Panc1 (cell line): Measurements from ENCODE around the gene CPLX3. TPM values are rescaled to one million over a fixed set of nuclear protein-coding genes. Genes with fewer than 3 reads are reported as not detected.

Experiments
- ATAC-seq: fragments of 200-7000 bp; cut with Tn5 transposase; 2 replicates; pipeline ENCODE4 v1.9.1; 2020; ENCODE audit warnings: mild to moderate bottlenecking, moderate library complexity
- BruUV-seq: library from RNA; stranded (reverse); fragments of 400-500 nt; replicated peaks from 2 replicates; lab custom pipeline; 2021; lab: Mats Ljungman, UMichigan
- CTCF ChIA-PET: fragments of 300-600 bp; sonication (Branson Sonifier 250); formaldehyde crosslinking; loops from one replicate; lab custom pipeline; 2022; ENCODE audit warnings: antibody characterized with exemption; lab: Charles Lee
- POLR2A ChIA-PET: fragments of 300-600 bp; sonication (Branson Sonifier 250); formaldehyde crosslinking; loops from one replicate; lab custom pipeline; 2022; ENCODE audit warnings: antibody characterized with exemption; lab: Charles Lee
- DNase-seq: peaks from one replicate; pipeline ENCODE4 v3.0.0-alpha.2; 2010; ENCODE audit warnings: low read depth, low spot score
- H3K27ac ChIP-seq: 2 replicates; pipeline ENCODE4 v1.5.1; 2011; ENCODE audit warnings: mild to moderate bottlenecking, low read length, inconsistent platforms
- H3K27me3 ChIP-seq: fragments of 200-500 bp; sonication (Bioruptor generic); 2 replicates; pipeline ENCODE4 v1.6.0; 2014; ENCODE audit warnings: low read length, inconsistent platforms; ENCODE audit not compliant: control insufficient read depth, insufficient read depth
- H3K36me3 ChIP-seq: fragments of 200-500 bp; sonication (Bioruptor generic); 2 replicates; pipeline ENCODE4 v1.5.1; 2014; ENCODE audit warnings: inconsistent platforms, mild to moderate bottlenecking, low read length, moderate library complexity; ENCODE audit not compliant: control insufficient read depth, insufficient read depth
- H3K4me1 ChIP-seq: 2 replicates; pipeline ENCODE4 v1.5.1; 2011; ENCODE audit warnings: inconsistent platforms, mild to moderate bottlenecking, low read length, moderate library complexity; ENCODE audit not compliant: control insufficient read depth, insufficient read depth
- H3K4me3 ChIP-seq, 2 experiments: 2 replicates each; pipeline ENCODE4 v1.5.1; 2011 to 2012; ENCODE audit warnings: low read depth in 2 of 2, low read length in 2 of 2, mild to moderate bottlenecking in 2 of 2, inconsistent platforms in 1 of 2, moderate library complexity in 1 of 2
- H3K9me3 ChIP-seq: fragments of 200-500 bp; sonication (Bioruptor generic); 2 replicates; pipeline ENCODE4 v1.5.1; 2014; ENCODE audit warnings: low read depth, mild to moderate bottlenecking, inconsistent platforms, low read length, moderate library complexity; ENCODE audit not compliant: control insufficient read depth, insufficient read depth
- CTCF ChIP-seq: fragments of 450-650 bp; IDR thresholded peaks from 2 replicates; pipeline ENCODE4 v1.5.1; 2017; ENCODE audit warnings: mild to moderate bottlenecking
- POLR2AphosphoS5 ChIP-seq: IDR thresholded peaks from 2 replicates; pipeline ENCODE4 v1.6.1; 2012; ENCODE audit warnings: mild to moderate bottlenecking, low read depth, low read length, moderate library complexity
- SIN3A ChIP-seq: IDR thresholded peaks from 2 replicates; pipeline ENCODE4 v1.6.1; 2012; ENCODE audit warnings: low read depth, mild to moderate bottlenecking, low read length, moderate library complexity, borderline replicate concordance; ENCODE audit not compliant: insufficient read depth
- TCF7L2 ChIP-seq: IDR thresholded peaks from 2 replicates; pipeline ENCODE4 v1.6.1; 2011; ENCODE audit warnings: mild to moderate bottlenecking, low read depth, low read length, inconsistent platforms
- in situ Hi-C: cut with HindIII; loops from 2 replicates; pipeline ENCODE4 v1.10.0; 2016; ENCODE audit warnings: low sequenced_read_pairs, low pct_unique_long_range_greater_than_20kb
- intact Hi-C: fragments of 100-400 bp; cut with micrococcal nuclease; formaldehyde crosslinking; loops from one replicate; pipeline ENCODE4 v1.10.0; 2022; ENCODE audit not compliant: unreplicated experiment
- total RNA-seq: library from RNA; stranded (reverse); gene quantifications from one replicate; pipeline ENCODE4 v1.2.1, GENCODE V29; 2021; ENCODE audit not compliant: unreplicated experiment
- TF ChIP-seq, protein P1 (sequence below), 2 experiments: IDR thresholded peaks; 2 replicates each; pipeline ENCODE4 v1.6.1; 2011 to 2012; ENCODE audit warnings: low read depth in 2 of 2, control low read depth in 1 of 2, low read length in 1 of 2, mild to moderate bottlenecking in 1 of 2, moderate library complexity in 1 of 2; ENCODE audit not compliant: insufficient read depth in 1 of 2

Gene CPLX3
- total RNA-seq, 1 experiment from 2014 or later: not detected

DNA sequence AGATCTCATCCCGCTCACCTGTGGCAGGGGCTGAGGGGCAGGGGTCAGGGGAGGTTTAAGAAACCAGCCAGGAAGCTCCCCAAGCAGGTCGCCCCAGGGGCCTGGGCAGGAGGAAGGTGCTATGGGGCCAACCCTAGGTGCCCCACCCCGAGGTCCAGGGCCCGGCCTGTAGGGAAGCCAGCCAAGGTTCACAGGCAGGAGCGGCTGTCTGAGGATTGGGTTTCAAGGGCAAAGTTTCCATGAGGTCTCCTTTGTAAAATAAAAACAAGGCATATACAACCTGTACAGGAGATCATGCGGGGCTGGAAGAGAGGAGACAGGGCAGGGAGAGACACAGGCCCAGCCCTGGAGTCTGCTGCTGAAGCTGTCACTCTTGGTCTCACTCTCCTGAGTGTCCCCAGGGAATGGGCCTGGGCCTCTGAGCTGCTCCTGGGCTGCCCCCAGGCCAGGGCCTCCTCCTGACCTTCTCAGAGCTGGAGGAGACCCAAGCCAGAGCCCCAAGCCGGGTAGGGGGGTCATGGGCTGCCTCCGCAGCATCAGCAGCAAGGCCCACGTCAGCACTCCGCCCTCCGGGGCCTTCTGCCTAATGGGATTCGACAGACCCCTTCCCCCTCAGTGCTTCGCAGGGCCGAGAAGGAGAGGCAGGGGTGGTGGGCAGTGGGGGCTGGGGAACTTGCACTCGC is 5.5 kb downstream of the CPLX3 start:
- no peak overlapping the region for H3K4me3 ChIP-seq
- H3K9me3 ChIP-seq: no peaks in the 10 kb centered on the region
- ChIA-PET POLR2A (no interaction called here), CTCF (interaction anchor here (0.6 kb wide), 1 partner anchor 279 kb away, joined by 3 read pairs; no protein-coding TSS in a partner anchor)
- TF ChIP-seq, protein P1, sequence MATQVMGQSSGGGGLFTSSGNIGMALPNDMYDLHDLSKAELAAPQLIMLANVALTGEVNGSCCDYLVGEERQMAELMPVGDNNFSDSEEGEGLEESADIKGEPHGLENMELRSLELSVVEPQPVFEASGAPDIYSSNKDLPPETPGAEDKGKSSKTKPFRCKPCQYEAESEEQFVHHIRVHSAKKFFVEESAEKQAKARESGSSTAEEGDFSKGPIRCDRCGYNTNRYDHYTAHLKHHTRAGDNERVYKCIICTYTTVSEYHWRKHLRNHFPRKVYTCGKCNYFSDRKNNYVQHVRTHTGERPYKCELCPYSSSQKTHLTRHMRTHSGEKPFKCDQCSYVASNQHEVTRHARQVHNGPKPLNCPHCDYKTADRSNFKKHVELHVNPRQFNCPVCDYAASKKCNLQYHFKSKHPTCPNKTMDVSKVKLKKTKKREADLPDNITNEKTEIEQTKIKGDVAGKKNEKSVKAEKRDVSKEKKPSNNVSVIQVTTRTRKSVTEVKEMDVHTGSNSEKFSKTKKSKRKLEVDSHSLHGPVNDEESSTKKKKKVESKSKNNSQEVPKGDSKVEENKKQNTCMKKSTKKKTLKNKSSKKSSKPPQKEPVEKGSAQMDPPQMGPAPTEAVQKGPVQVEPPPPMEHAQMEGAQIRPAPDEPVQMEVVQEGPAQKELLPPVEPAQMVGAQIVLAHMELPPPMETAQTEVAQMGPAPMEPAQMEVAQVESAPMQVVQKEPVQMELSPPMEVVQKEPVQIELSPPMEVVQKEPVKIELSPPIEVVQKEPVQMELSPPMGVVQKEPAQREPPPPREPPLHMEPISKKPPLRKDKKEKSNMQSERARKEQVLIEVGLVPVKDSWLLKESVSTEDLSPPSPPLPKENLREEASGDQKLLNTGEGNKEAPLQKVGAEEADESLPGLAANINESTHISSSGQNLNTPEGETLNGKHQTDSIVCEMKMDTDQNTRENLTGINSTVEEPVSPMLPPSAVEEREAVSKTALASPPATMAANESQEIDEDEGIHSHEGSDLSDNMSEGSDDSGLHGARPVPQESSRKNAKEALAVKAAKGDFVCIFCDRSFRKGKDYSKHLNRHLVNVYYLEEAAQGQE (IDR thresholded peaks at IDR 0.05; ENCODE audit: insufficient read depth in 1 of 2, low read depth in 2 of 2, low read length in 1 of 2): no peak
- TF ChIP-seq CTCF (no peak), POLR2AphosphoS5 (no peak), SIN3A (no peak), TCF7L2 (no peak)
- H3K36me3 ChIP-seq: no peaks in the 10 kb centered on the region; the same call in 1 of the 2 replicates
- intact Hi-C loops: loop anchor here (10.0 kb wide), 1 partner anchor 57 kb away; no protein-coding TSS in a partner anchor
- H3K27me3 ChIP-seq: no peaks in the 10 kb centered on the region
- no TSS peak for BruUV-seq
- no peaks in the 10 kb centered on the region; the same call in 1 of the 2 replicates for H3K4me1 ChIP-seq
- DNase-seq (no peak), ATAC-seq (no peak)
- in situ Hi-C loops: no loop called here
- H3K27ac ChIP-seq: no peak overlapping the region

DNA sequence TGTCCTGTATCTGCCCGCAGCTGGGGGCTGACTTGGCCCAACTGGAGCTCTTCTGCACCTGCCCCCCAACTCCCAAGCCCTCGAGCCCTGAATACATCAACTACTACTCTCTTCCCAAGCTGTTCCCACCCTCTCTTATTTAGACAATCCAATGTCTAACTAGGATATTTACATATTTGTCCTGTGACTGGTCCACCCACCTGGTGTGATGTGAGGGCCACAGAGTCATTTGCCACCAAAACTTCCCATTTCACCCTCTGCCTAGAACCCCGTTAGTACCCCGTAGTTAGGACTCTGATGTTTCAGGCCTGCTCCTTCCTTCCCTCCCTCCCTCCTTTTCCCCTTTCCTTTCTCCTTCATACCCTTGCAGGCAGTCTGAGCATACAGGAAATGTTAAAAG is 6.4 kb downstream of the CPLX3 start:
- ChIA-PET CTCF (no interaction called here), POLR2A (no interaction called here)
- no peaks in the 10 kb centered on the region for H3K27me3 ChIP-seq
- TF ChIP-seq, protein P1 (IDR thresholded peaks at IDR 0.05; ENCODE audit: insufficient read depth in 1 of 2, low read depth in 2 of 2, low read length in 1 of 2): no peak
- TF ChIP-seq SIN3A (no peak), CTCF (no peak), POLR2AphosphoS5 (no peak), TCF7L2 (no peak)
- H3K9me3 ChIP-seq: no peaks in the 10 kb centered on the region
- in situ Hi-C loops: no loop called here
- H3K27ac ChIP-seq: no peak overlapping the region
- no TSS peak for BruUV-seq
- intact Hi-C loops: loop anchor here (10.0 kb wide), 1 partner anchor 58 kb away; no protein-coding TSS in a partner anchor
- no peak for DNase-seq
- no peaks in the 10 kb centered on the region; the same call in 1 of the 2 replicates for H3K36me3 ChIP-seq
- no peak for ATAC-seq
- no peak overlapping the region for H3K4me3 ChIP-seq
- H3K4me1 ChIP-seq: no peaks in the 10 kb centered on the region; the same call in 1 of the 2 replicates
